Lower leg skin (tissue), 4 donors: ENCODE results near the gene SF3A1. TPM values are rescaled to one million over a fixed set of nuclear protein-coding genes. Genes with fewer than 3 reads are reported as not detected.

Source experiments
- DNase-seq, 2 donors: peaks; one replicate each; pipeline ENCODE4 v3.0.0-alpha.2; 2019; ENCODE audit warnings: low spot score in 2 of 2
- H3K4me3 ChIP-seq: fragments of 200-600 bp; sonication (generic); 2 replicates; pipeline ENCODE4 v1.5.1; 2017; ENCODE audit warnings: mild to moderate bottlenecking, low read depth; ENCODE audit not compliant: poor library complexity, severe bottlenecking
- CTCF ChIP-seq, 3 donors: fragments of 450-650 bp; IDR thresholded peaks; one replicate each; pipeline ENCODE4 v1.5.1; 2016; ENCODE audit warnings: antibody characterized with exemption in 3 of 3, mild to moderate bottlenecking in 3 of 3, moderate library complexity in 2 of 3
- POLR2A ChIP-seq, 2 donors: fragments of 450-650 bp; IDR thresholded peaks; one replicate each; pipeline ENCODE4 v1.6.1; 2016 to 2017; ENCODE audit warnings: antibody characterized with exemption in 2 of 2, mild to moderate bottlenecking in 1 of 2, moderate library complexity in 1 of 2
- WGBS, 2 donors: methylation state at CpG; one replicate each; pipeline ENCODE4 v1.1.5; 2018; 5-methylcytosine and 5-hydroxymethylcytosine counted together
- intact Hi-C: fragments of 100-400 bp; cut with DNase I; formaldehyde crosslinking; loops from one replicate; pipeline ENCODE4 v1.15.0; 2023; ENCODE audit warnings: low total_unique reads
- total RNA-seq, 4 donors: library from RNA; depleted of rRNA; stranded (reverse); fragments of >200 nt; gene quantifications; one replicate each; pipeline ENCODE4 v1.1.0, GENCODE V29; 2016

The SF3A1 gene
- total RNA-seq, 4 donors from 2014 or later = 72.4 to 169 (median 114) TPM

- TF ChIP-seq POLR2A (IDR thresholded peaks at IDR 0.05) = no peak
- no peak for TF ChIP-seq CTCF (IDR thresholded peaks at IDR 0.05)
- peak overlapping the region; percentile 31 for H3K4me3 ChIP-seq
- intact Hi-C loops = loop anchor here (2.0 to 10.0 kb wide), 2 partner anchors 98 to 272 kb away; partner anchors contain the start of gene CASTOR1
- WGBS, 2 donors = 27 to 47% methylated on average over 7 to 10 of the region's 10 CpGs
- no peak for DNase-seq
Measured at GRCh38 chr22:30386608-30386959, 29.9 kb upstream of the SF3A1 start.

GRCh38 chr22:30385942-30386341, 29.2 kb upstream of the SF3A1 start:
- 91 to 95% methylated on average over 10 of the region's 10 CpGs for WGBS, 2 donors
- no peak overlapping the region for H3K4me3 ChIP-seq
- TF ChIP-seq CTCF (IDR thresholded peaks at IDR 0.05) = no peak
- TF ChIP-seq POLR2A (IDR thresholded peaks at IDR 0.05) = no peak
- DNase-seq = no peak
- intact Hi-C loops = loop anchor here (2.0 to 10.0 kb wide), 2 partner anchors 97 to 271 kb away; partner anchors contain the start of gene CASTOR1

GRCh38 chr22:30383061-30383460, 26.4 kb upstream of the SF3A1 start:
- H3K4me3 ChIP-seq = no peak overlapping the region
- DNase-seq = no peak
- TF ChIP-seq CTCF (IDR thresholded peaks at IDR 0.05) = no peak
- TF ChIP-seq POLR2A (IDR thresholded peaks at IDR 0.05) = no peak
- WGBS, 2 donors = 73 to 100% methylated on average over 1 to 3 of the region's 3 CpGs
- intact Hi-C loops = loop anchor here (10.0 kb wide), 1 partner anchor 268 kb away; no protein-coding TSS in a partner anchor

GRCh38 chr22:30382340-30382739, 25.6 kb upstream of the SF3A1 start:
- intact Hi-C loops = loop anchor here (10.0 kb wide), 1 partner anchor 268 kb away; no protein-coding TSS in a partner anchor
- 98 to 100% methylated on average over 5 of the region's 5 CpGs for WGBS, 2 donors
- no peak for DNase-seq
- no peak overlapping the region for H3K4me3 ChIP-seq
- no peak for TF ChIP-seq POLR2A (IDR thresholded peaks at IDR 0.05)
- TF ChIP-seq CTCF (IDR thresholded peaks at IDR 0.05) = no peak

- no peak for DNase-seq
- intact Hi-C loops = loop anchor here (10.0 kb wide), 1 partner anchor 266 kb away; no protein-coding TSS in a partner anchor
- TF ChIP-seq POLR2A (IDR thresholded peaks at IDR 0.05) = no peak
- no peak for TF ChIP-seq CTCF (IDR thresholded peaks at IDR 0.05)
- 81 to 90% methylated on average over 12 of the region's 12 CpGs for WGBS, 2 donors
- H3K4me3 ChIP-seq = no peak overlapping the region
Measured at GRCh38 chr22:30381264-30381663, 24.6 kb upstream of the SF3A1 start.

- no peak for DNase-seq
- TF ChIP-seq CTCF (IDR thresholded peaks at IDR 0.05) (no peak), POLR2A (IDR thresholded peaks at IDR 0.05) (no peak)
- intact Hi-C loops = loop anchor here (10.0 kb wide), 1 partner anchor 265 kb away; no protein-coding TSS in a partner anchor
- 92 to 97% methylated on average over 12 to 17 of the region's 20 CpGs for WGBS, 2 donors
- no peak overlapping the region for H3K4me3 ChIP-seq
Measured at GRCh38 chr22:30380011-30380410, 23.3 kb upstream of the SF3A1 start.
